Fibroblast of lung (primary cell): ENCODE measurements around the gene SLX4.

Source experiments
- EZH2 ChIP-seq: IDR thresholded peaks from 2 replicates; pipeline ENCODE4 v1.5.1; 2012; ENCODE audit warnings: low read length, control low read depth, mild to moderate bottlenecking; ENCODE audit errors: missing control alignments
- TF ChIP-seq, protein P1 (sequence below), 2 donors: IDR thresholded peaks in 1 of 2; conservative IDR thresholded peaks in 1 of 2; 1 replicate in 1 of 2; 2 replicates in 1 of 2; pipeline ENCODE4 v1.5.1; 2011 to 2012; ENCODE audit warnings: low read length in 2 of 2, control low read depth in 1 of 2, inconsistent platforms in 1 of 2, low read depth in 1 of 2, mild to moderate bottlenecking in 1 of 2

DNA sequence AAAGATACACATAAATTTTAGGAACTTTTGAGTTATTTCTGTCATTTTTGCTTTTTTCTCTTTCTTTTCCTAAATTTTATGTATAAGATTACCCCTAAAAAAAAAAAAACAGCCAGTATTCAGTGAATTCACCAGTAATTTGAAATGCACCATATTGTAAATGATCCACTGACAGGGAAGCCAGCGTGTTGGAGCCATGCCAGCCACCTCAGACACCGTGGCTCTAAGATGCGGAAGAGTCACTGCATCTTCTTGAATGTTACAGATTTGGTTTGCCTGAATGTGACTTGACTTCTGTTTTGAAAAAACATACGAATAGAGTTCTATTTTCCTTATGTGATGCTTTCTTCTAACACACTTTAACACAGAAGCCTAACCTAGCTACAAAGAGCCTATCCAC is 73.2 kb downstream of the SLX4 start:
- TF ChIP-seq, protein P1, sequence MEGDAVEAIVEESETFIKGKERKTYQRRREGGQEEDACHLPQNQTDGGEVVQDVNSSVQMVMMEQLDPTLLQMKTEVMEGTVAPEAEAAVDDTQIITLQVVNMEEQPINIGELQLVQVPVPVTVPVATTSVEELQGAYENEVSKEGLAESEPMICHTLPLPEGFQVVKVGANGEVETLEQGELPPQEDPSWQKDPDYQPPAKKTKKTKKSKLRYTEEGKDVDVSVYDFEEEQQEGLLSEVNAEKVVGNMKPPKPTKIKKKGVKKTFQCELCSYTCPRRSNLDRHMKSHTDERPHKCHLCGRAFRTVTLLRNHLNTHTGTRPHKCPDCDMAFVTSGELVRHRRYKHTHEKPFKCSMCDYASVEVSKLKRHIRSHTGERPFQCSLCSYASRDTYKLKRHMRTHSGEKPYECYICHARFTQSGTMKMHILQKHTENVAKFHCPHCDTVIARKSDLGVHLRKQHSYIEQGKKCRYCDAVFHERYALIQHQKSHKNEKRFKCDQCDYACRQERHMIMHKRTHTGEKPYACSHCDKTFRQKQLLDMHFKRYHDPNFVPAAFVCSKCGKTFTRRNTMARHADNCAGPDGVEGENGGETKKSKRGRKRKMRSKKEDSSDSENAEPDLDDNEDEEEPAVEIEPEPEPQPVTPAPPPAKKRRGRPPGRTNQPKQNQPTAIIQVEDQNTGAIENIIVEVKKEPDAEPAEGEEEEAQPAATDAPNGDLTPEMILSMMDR (conservative IDR thresholded peaks at IDR 0.05 in 1 of 2, IDR thresholded peaks at IDR 0.05 in 1 of 2; ENCODE audit: low read depth in 1 of 2, low read length in 2 of 2), result no peak
- no peak for TF ChIP-seq EZH2
